Lung (tissue), 12 donors: ENCODE data around the gene CACNA1S. TPM values are rescaled to one million over a fixed set of nuclear protein-coding genes. Genes with fewer than 3 reads are reported as not detected.
A peak's percentile ranks its signal among the peaks of the same experiment; 100 is the strongest.

ENCODE experiments used
- ATAC-seq: fragments of 200-7000 bp; cut with Tn5 transposase; one replicate; pipeline ENCODE4 v1.9.1; 2020; ENCODE audit warnings: moderate number of reproducible peaks; ENCODE audit not compliant: insufficient read depth, low FRiP score
- DNase-seq, 3 donors: peaks; one replicate each; pipeline ENCODE4 v3.0.0-alpha.2; 2013 to 2017
- H3K27ac ChIP-seq, 2 donors: one replicate each; pipeline ENCODE4 v1.5.1; 2013; ENCODE audit warnings: mild to moderate bottlenecking in 2 of 2, moderate library complexity in 2 of 2, control low read depth in 1 of 2, inconsistent platforms in 1 of 2, low read depth in 1 of 2, low read length in 1 of 2
- H3K27me3 ChIP-seq, 3 donors: one replicate each; pipeline ENCODE4 v1.5.1; 2013; ENCODE audit warnings: low read length in 2 of 3; ENCODE audit not compliant: control insufficient read depth in 3 of 3, insufficient read depth in 3 of 3
- H3K36me3 ChIP-seq, 4 donors: one replicate each; pipeline ENCODE4 v1.5.1; 2013; ENCODE audit warnings: low read length in 4 of 4, mild to moderate bottlenecking in 1 of 4, moderate library complexity in 1 of 4; ENCODE audit not compliant: control insufficient read depth in 4 of 4, insufficient read depth in 4 of 4
- H3K4me1 ChIP-seq, 5 donors: one replicate each; pipeline ENCODE4 v1.5.1; 2013; ENCODE audit warnings: low read length in 5 of 5, mild to moderate bottlenecking in 2 of 5, moderate library complexity in 1 of 5; ENCODE audit not compliant: control insufficient read depth in 5 of 5, insufficient read depth in 5 of 5
- H3K4me3 ChIP-seq: one replicate; pipeline ENCODE4 v1.5.1; 2013; ENCODE audit warnings: mild to moderate bottlenecking, control low read depth, moderate library complexity
- H3K9ac ChIP-seq, 2 donors: one replicate each; pipeline ENCODE4 v1.5.1; 2013; ENCODE audit warnings: low read length in 2 of 2, control low read depth in 1 of 2; ENCODE audit not compliant: insufficient read depth in 1 of 2
- H3K9me3 ChIP-seq, 4 donors: one replicate each; pipeline ENCODE4 v1.5.1; 2013; ENCODE audit warnings: low read length in 3 of 4, mild to moderate bottlenecking in 1 of 4, moderate library complexity in 1 of 4; ENCODE audit not compliant: control insufficient read depth in 4 of 4, insufficient read depth in 3 of 4
- WGBS, 2 donors: extraction: QIAGEN DNeasy Blood & Tissue Kit; methylation state at CpG; one replicate each; pipeline ENCODE4 v1.1.7; 2013; 5-methylcytosine and 5-hydroxymethylcytosine counted together
- polyA plus RNA-seq, 2 donors: library from polyadenylated mRNA; stranded (reverse); fragments of 200-250 nt; gene quantifications; one replicate each; pipeline ENCODE4 v1.2.1, GENCODE V29; 2013
- total RNA-seq, 2 donors: library from RNA; depleted of rRNA in 1 of 2; stranded (reverse); fragments of >200 nt in 1 of 2; gene quantifications; one replicate each; pipeline ENCODE4 v1.2.1, GENCODE V29; 2014 to 2021
- TF ChIP-seq, protein P1 (sequence below): IDR thresholded peaks from 2 replicates; pipeline ENCODE4 v1.5.1; 2012; ENCODE audit warnings: mild to moderate bottlenecking; ENCODE audit errors: control extremely low read depth, extremely low read depth
- donor health status: control.
- donor health status: control.
- donor health status: Bipolar disorder and iron deficiency.
- donor health status: healthy.
- donor health status: DM: yes; HTN: yes; CAD: no.

Gene CACNA1S
- total and polyA plus RNA-seq, 4 donors = 0.01 to 0.20 (median 0.02) TPM; not detected in 1

DNA sequence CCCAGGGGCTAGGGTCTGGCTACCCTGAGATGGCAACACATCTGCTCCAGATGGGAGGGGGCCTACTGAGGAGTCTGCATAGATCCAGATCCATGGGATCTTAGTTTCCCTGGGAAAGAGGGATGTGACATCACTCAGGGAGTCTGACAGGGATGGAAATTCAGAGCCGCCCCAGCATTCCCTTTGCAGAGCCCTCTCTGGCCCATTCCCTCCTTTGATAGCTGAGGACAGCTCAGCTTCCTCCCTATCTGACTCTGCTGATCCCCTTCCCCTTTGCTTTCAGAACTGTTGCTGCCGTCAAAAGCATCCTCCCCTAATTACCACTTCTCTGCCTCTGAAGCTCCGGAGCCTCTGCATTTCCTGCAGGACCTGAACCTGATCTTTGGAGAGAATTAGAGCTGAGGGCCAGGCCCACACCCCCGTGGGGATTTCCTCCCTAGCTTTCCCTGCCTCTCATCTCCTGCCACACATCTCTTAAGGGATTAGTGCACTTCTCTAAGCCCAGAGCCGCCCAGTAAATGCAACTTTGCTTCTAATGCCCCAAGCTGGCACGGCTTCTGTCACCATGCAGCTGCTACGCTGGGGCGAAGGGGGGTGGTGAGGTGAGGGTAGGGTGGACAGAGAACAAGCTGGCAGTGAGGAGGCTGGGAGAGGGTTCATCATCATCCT, 24.3 kb upstream of the CACNA1S start:
- Histone ChIP-seq H3K4me3 (no peak overlapping the region), H3K36me3 (peaks cover 9 to 45% (median 33%) of the 10 kb centered on the region in 4 donors), H3K27me3 (no peaks in the 10 kb centered on the region), H3K27ac (no peak overlapping the region), H3K9me3 (peaks cover 0 to under 1% (median 0%) of the 10 kb centered on the region in 4 donors), H3K4me1 (peaks cover 0 to 2% (median 0%) of the 10 kb centered on the region in 5 donors), H3K9ac (no peak overlapping the region)
- TF ChIP-seq, protein P1, sequence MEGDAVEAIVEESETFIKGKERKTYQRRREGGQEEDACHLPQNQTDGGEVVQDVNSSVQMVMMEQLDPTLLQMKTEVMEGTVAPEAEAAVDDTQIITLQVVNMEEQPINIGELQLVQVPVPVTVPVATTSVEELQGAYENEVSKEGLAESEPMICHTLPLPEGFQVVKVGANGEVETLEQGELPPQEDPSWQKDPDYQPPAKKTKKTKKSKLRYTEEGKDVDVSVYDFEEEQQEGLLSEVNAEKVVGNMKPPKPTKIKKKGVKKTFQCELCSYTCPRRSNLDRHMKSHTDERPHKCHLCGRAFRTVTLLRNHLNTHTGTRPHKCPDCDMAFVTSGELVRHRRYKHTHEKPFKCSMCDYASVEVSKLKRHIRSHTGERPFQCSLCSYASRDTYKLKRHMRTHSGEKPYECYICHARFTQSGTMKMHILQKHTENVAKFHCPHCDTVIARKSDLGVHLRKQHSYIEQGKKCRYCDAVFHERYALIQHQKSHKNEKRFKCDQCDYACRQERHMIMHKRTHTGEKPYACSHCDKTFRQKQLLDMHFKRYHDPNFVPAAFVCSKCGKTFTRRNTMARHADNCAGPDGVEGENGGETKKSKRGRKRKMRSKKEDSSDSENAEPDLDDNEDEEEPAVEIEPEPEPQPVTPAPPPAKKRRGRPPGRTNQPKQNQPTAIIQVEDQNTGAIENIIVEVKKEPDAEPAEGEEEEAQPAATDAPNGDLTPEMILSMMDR = no peak
- DNase-seq = no peak
- 84 to 89% methylated on average over 8 of the region's 8 CpGs for WGBS, 2 donors
- ATAC-seq = no peak

DNA sequence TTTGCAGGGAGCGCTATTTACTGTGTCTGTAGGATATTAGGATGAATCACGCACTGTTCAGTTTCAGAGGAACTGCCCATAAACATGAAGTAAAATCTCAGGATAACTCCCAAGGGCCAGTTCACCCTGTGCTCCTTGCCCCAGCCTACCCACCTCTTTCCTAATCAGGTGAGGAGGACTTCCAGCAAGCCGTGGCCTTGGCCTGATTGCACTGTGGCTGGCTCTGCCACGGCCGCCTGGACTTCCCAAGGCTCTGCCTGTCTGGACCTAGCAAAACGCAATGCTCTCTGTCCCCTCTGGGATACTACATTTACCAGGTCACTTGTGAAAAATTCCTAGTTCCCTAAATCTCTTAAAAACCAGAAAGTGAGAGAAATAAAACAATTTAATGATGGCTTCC, 22.2 kb upstream of the CACNA1S start:
- Histone ChIP-seq H3K4me3 (no peak overlapping the region), H3K27me3 (no peaks in the 10 kb centered on the region), H3K9ac (no peak overlapping the region), H3K9me3 (peaks cover 0 to 2% (median 0%) of the 10 kb centered on the region in 4 donors), H3K36me3 (peaks cover 9 to 33% (median 20%) of the 10 kb centered on the region in 4 donors), H3K4me1 (peaks cover 0 to 2% (median 0%) of the 10 kb centered on the region in 5 donors), H3K27ac (no peak overlapping the region)
- no peak for DNase-seq
- ATAC-seq = no peak
- TF ChIP-seq, protein P1 = no peak
- WGBS, 2 donors = 94 to 95% methylated on average over 6 of the region's 6 CpGs

DNA sequence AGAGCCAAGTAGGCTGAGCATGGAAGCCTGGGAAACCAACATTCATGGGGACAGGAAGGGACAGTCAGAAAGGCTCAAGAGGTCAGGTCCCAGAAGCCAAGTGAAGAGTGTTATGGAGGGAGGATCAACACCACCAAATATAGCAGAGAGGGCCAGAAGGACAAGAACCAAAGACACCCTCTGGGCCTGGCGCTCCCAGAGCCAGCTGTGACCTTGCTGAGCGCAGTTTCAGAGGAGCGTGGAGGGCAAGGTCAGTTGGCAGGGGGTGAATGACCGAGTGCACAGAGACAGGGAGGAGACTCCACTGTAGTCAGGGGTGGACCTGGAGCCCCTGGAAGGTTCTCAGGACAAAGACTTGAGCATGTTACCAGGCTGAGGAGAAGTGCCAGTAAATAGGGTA, 19.2 kb upstream of the CACNA1S start:
- Histone ChIP-seq H3K4me3 (no peak overlapping the region), H3K9me3 (peaks cover 0 to 2% (median 0%) of the 10 kb centered on the region in 4 donors), H3K27ac (no peak overlapping the region), H3K9ac (no peak overlapping the region), H3K27me3 (no peaks in the 10 kb centered on the region), H3K4me1 (no peaks in the 10 kb centered on the region), H3K36me3 (peaks cover 1 to 16% (median 12%) of the 10 kb centered on the region in 4 donors)
- TF ChIP-seq, protein P1 = no peak
- WGBS, 2 donors = 73 to 76% methylated on average over 4 of the region's 4 CpGs
- ATAC-seq (no peak), DNase-seq (peak in 1 of 3 donors; percentile 14)
